ENCODE results near the gene ACTG1.

ACTG1 gene

DNA sequence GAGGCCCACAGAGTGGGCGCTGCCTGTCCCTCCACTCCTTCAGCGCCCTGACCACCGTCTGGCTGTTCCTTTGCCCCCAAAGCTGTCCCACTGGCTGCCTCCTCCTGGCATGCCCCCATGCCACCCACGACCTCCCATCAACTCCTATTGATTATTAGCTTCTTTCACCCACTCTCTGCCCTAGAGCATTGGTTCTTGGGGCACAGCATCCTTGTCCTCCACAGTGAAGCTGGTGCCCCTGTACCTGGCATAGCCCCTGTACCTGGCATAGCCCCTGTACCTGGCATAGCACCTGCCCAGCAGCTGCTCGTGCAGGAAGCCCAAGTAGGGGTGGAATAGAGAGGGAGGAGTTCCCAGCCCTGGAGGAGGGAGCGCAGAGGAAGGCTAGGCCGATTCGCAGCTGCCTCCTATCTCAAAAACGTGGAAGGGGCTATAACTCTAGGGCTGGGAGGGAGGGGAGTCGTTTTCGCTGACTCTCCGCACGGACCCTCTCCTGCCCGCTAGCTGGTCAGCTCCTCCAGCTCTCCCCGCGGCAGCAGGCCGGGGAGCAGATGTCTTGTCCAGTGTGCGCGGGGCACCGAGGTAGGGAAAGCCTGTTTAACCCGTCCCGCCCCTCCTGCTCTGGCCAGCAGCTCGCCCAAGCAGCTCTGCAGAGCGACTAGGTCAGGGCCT is 5.7 kb upstream of the ACTG1 start:
- FAIRE-seq (no peak), DNase-seq (ENCODE audit: insufficient read length, low spot score) (no peak)
- TF ChIP-seq SPI1 (IDR thresholded peaks at IDR 0.05; ENCODE audit: low read depth, low read length) (no peak), TAF1 (IDR thresholded peaks at IDR 0.05; ENCODE audit: low read depth, low read length) (0 out of 2 replicates have a peak, but pooled peaks have one; percentile 0), PAX5 (IDR thresholded peaks at IDR 0.05; ENCODE audit: insufficient read depth, low read length, severe bottlenecking) (no peak), POLR2A (IDR thresholded peaks at IDR 0.05; ENCODE audit: low read depth, low read length) (no peak)

- DNase-seq (ENCODE audit: insufficient read length, low spot score) (peak; percentile 82), FAIRE-seq (peak; percentile 99)
Measured at GRCh38 chr17:81517339-81518112, 4.9 kb upstream of the ACTG1 start.

GRCh38 chr17:81517009-81517338 is 4.4 kb upstream of the ACTG1 start:
- TF ChIP-seq TAF1 (IDR thresholded peaks at IDR 0.05; ENCODE audit: low read depth, low read length) (no peak), POLR2A (IDR thresholded peaks at IDR 0.05; ENCODE audit: low read depth, low read length) (no peak), POU2F2 (IDR thresholded peaks at IDR 0.05; ENCODE audit: low read depth, low read length) (no peak), SPI1 (IDR thresholded peaks at IDR 0.05; ENCODE audit: low read depth, low read length) (no peak), POLR2AphosphoS5 (IDR thresholded peaks at IDR 0.05; ENCODE audit: low read depth, low read length) (no peak), PAX5 (IDR thresholded peaks at IDR 0.05; ENCODE audit: insufficient read depth, low read length, severe bottlenecking) (no peak)
- DNase-seq (ENCODE audit: insufficient read length, low spot score), result no peak
- no peak for FAIRE-seq

More at GRCh38 chr17:81517339-81518112, 4.9 kb upstream of the ACTG1 start:
- TF ChIP-seq TAF1 (IDR thresholded peaks at IDR 0.05; ENCODE audit: low read depth, low read length) (peak; percentile 69), SPI1 (IDR thresholded peaks at IDR 0.05; ENCODE audit: low read depth, low read length) (no peak), PAX5 (IDR thresholded peaks at IDR 0.05; ENCODE audit: insufficient read depth, low read length, severe bottlenecking) (peak; percentile 69), POLR2AphosphoS5 (IDR thresholded peaks at IDR 0.05; ENCODE audit: low read depth, low read length) (peak; percentile 80), POLR2A (IDR thresholded peaks at IDR 0.05; ENCODE audit: low read depth, low read length) (peak; percentile 69), POU2F2 (IDR thresholded peaks at IDR 0.05; ENCODE audit: low read depth, low read length) (peak; percentile 74; the same call in 1 of the 2 replicates)

- FAIRE-seq, result peak; percentile 56
Measured at GRCh38 chr17:81516439-81516838, 3.8 kb upstream of the ACTG1 start.

GRCh38 chr17:81515530-81516041 is 3.0 kb upstream of the ACTG1 start:
- FAIRE-seq, result no peak
- no peak for DNase-seq (ENCODE audit: insufficient read length, low spot score)
- TF ChIP-seq POLR2AphosphoS5 (IDR thresholded peaks at IDR 0.05; ENCODE audit: low read depth, low read length) (no peak), POU2F2 (IDR thresholded peaks at IDR 0.05; ENCODE audit: low read depth, low read length) (no peak), SPI1 (IDR thresholded peaks at IDR 0.05; ENCODE audit: low read depth, low read length) (no peak), POLR2A (IDR thresholded peaks at IDR 0.05; ENCODE audit: low read depth, low read length) (no peak; the same call in 1 of the 2 replicates), TAF1 (IDR thresholded peaks at IDR 0.05; ENCODE audit: low read depth, low read length) (no peak), PAX5 (IDR thresholded peaks at IDR 0.05; ENCODE audit: insufficient read depth, low read length, severe bottlenecking) (no peak)

More at GRCh38 chr17:81516439-81516838, 3.8 kb upstream of the ACTG1 start:
- TF ChIP-seq PAX5 (IDR thresholded peaks at IDR 0.05; ENCODE audit: insufficient read depth, low read length, severe bottlenecking) (no peak), POU2F2 (IDR thresholded peaks at IDR 0.05; ENCODE audit: low read depth, low read length) (peak; percentile 42; the same call in 1 of the 2 replicates), POLR2AphosphoS5 (IDR thresholded peaks at IDR 0.05; ENCODE audit: low read depth, low read length) (peak; percentile 61; the same call in 1 of the 2 replicates)
- no peak for DNase-seq (ENCODE audit: insufficient read length, low spot score)

- peak; percentile 74 for FAIRE-seq
- DNase-seq (ENCODE audit: insufficient read length, low spot score), result no peak
- no peak for TF ChIP-seq PAX5 (IDR thresholded peaks at IDR 0.05; ENCODE audit: insufficient read depth, low read length, severe bottlenecking)
- TF ChIP-seq SPI1 (IDR thresholded peaks at IDR 0.05; ENCODE audit: low read depth, low read length), result peak; percentile 47; the same call in 1 of the 2 replicates
- TF ChIP-seq TAF1 (IDR thresholded peaks at IDR 0.05; ENCODE audit: low read depth, low read length), result peak; percentile 35; the same call in 1 of the 2 replicates
- no peak; the same call in 1 of the 2 replicates for TF ChIP-seq POU2F2 (IDR thresholded peaks at IDR 0.05; ENCODE audit: low read depth, low read length)
- TF ChIP-seq POLR2AphosphoS5 (IDR thresholded peaks at IDR 0.05; ENCODE audit: low read depth, low read length), result peak; percentile 71; the same call in 1 of the 2 replicates
- peak; percentile 54 for TF ChIP-seq POLR2A (IDR thresholded peaks at IDR 0.05; ENCODE audit: low read depth, low read length)
Measured at GRCh38 chr17:81514739-81515529, 2.3 kb upstream of the ACTG1 start.

- TF ChIP-seq POLR2AphosphoS5 (IDR thresholded peaks at IDR 0.05; ENCODE audit: low read depth, low read length) (no peak), POU2F2 (IDR thresholded peaks at IDR 0.05; ENCODE audit: low read depth, low read length) (no peak), SPI1 (IDR thresholded peaks at IDR 0.05; ENCODE audit: low read depth, low read length) (no peak), PAX5 (IDR thresholded peaks at IDR 0.05; ENCODE audit: insufficient read depth, low read length, severe bottlenecking) (no peak), POLR2A (IDR thresholded peaks at IDR 0.05; ENCODE audit: low read depth, low read length) (no peak), TAF1 (IDR thresholded peaks at IDR 0.05; ENCODE audit: low read depth, low read length) (no peak)
- FAIRE-seq, result no peak
- no peak for DNase-seq (ENCODE audit: insufficient read length, low spot score)
Measured at GRCh38 chr17:81514489-81514738, 1.8 kb upstream of the ACTG1 start.

- DNase-seq (ENCODE audit: insufficient read length, low spot score) (no peak), FAIRE-seq (no peak)
- TF ChIP-seq SPI1 (IDR thresholded peaks at IDR 0.05; ENCODE audit: low read depth, low read length) (no peak), POLR2A (IDR thresholded peaks at IDR 0.05; ENCODE audit: low read depth, low read length) (no peak), POLR2AphosphoS5 (IDR thresholded peaks at IDR 0.05; ENCODE audit: low read depth, low read length) (no peak), POU2F2 (IDR thresholded peaks at IDR 0.05; ENCODE audit: low read depth, low read length) (no peak), PAX5 (IDR thresholded peaks at IDR 0.05; ENCODE audit: insufficient read depth, low read length, severe bottlenecking) (no peak), TAF1 (IDR thresholded peaks at IDR 0.05; ENCODE audit: low read depth, low read length) (no peak)
Measured at GRCh38 chr17:81513753-81514488, 1.3 kb upstream of the ACTG1 start.
